IMR-90 (cell line): Measurements from ENCODE around the gene TFB1M.

Experiments used
- CTCF ChIP-seq: conservative IDR thresholded peaks from 2 replicates; pipeline ENCODE4 v1.5.1; 2012; ENCODE audit warnings: mild to moderate bottlenecking, low read depth, low read length, improper control_type of control experiment
- POLR2A ChIP-seq: IDR thresholded peaks from 2 replicates; pipeline ENCODE4 v1.6.1; 2012; ENCODE audit warnings: mild to moderate bottlenecking, low read depth, low read length

- TF ChIP-seq POLR2A = no peak
- TF ChIP-seq CTCF = no peak
These were observed 66.7 kb downstream of the TFB1M start for GRCh38 chr6:155247618-155248007.
